Type B pancreatic cell (in vitro differentiated cells): ENCODE results near the gene MALRD1. TPM values are rescaled to one million over a fixed set of nuclear protein-coding genes. Genes with fewer than 3 reads are reported as not detected.

Experiments used
- DNase-seq: peaks from one replicate; pipeline ENCODE4 v3.0.0; 2021; ENCODE audit warnings: mixed read lengths; ENCODE audit not compliant: unreplicated experiment; ENCODE audit errors: extremely low spot score
- H3K27ac Mint-ChIP-seq: 2 replicates; pipeline ENCODE4 v1.8.0; 2021; ENCODE audit warnings: mild to moderate bottlenecking, mixed read lengths
- H3K27me3 Mint-ChIP-seq: 2 replicates; pipeline ENCODE4 v1.8.0; 2021; ENCODE audit warnings: mixed read lengths
- H3K36me3 Mint-ChIP-seq: 2 replicates; pipeline ENCODE4 v1.8.0; 2021; ENCODE audit warnings: mixed read lengths
- H3K4me1 Mint-ChIP-seq: one replicate; pipeline ENCODE4 v1.8.0; 2021; ENCODE audit warnings: mixed read lengths; ENCODE audit not compliant: unreplicated experiment
- H3K4me3 Mint-ChIP-seq: 2 replicates; pipeline ENCODE4 v1.8.0; 2021; ENCODE audit warnings: mild to moderate bottlenecking, mixed read lengths
- H3K9me3 Mint-ChIP-seq: 2 replicates; pipeline ENCODE4 v1.8.0; 2021; ENCODE audit warnings: mixed read lengths
- CTCF ChIP-seq: fragments of 200-600 bp; sonication (generic); conservative IDR thresholded peaks from 2 replicates; pipeline ENCODE4 v1.5.0; 2021; ENCODE audit warnings: antibody characterized with exemption, mild to moderate bottlenecking
- total RNA-seq: library from RNA; stranded (reverse); gene quantifications from 2 replicates; pipeline ENCODE4 v1.2.1, GENCODE V29; 2021; ENCODE audit warnings: low replicate concordance

Gene MALRD1
- total RNA-seq, 1 donor from 2014 or later, result 1.4 TPM

- TF ChIP-seq CTCF, result no peak
- Mint-ChIP-seq H3K27me3 (no peaks in the 10 kb centered on the region), H3K27ac (no peak overlapping the region), H3K36me3 (no peaks in the 10 kb centered on the region), H3K9me3 (no peaks in the 10 kb centered on the region), H3K4me3 (no peak overlapping the region), H3K4me1 (peaks cover 9% of the 10 kb centered on the region)
- no peak for DNase-seq
Measured at GRCh38 chr10:19247843-19248242, 199.2 kb downstream of the MALRD1 start.

GRCh38 chr10:19250546-19250945, 201.9 kb downstream of the MALRD1 start:
- TF ChIP-seq CTCF, result no peak
- Mint-ChIP-seq H3K36me3 (no peaks in the 10 kb centered on the region), H3K4me3 (no peak overlapping the region), H3K9me3 (no peaks in the 10 kb centered on the region), H3K27ac (no peak overlapping the region), H3K27me3 (no peaks in the 10 kb centered on the region), H3K4me1 (peaks cover 9% of the 10 kb centered on the region)
- no peak for DNase-seq

DNA sequence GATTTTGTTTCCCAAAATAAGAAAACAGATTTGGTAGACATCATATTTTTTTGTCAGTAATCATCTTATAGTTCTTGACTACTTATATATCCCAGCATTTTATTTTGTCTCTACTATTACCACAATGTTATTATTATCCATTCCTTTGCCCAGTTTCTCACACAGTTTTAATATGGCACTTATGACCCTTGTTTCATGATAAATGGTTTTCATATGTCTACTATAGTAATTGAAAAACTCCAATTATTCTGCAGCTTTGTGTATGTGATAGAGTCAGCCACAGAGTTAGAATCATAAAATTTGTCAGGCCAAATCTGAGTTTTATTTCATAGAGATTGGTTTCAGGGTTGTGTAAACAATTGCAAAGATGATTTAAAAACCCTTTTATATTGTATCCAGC, 203.9 kb downstream of the MALRD1 start:
- H3K27me3 Mint-ChIP-seq, result no peaks in the 10 kb centered on the region
- H3K4me3 Mint-ChIP-seq, result no peak overlapping the region
- H3K36me3 Mint-ChIP-seq, result no peaks in the 10 kb centered on the region
- DNase-seq, result no peak
- H3K4me1 Mint-ChIP-seq, result no peaks in the 10 kb centered on the region
- no peak overlapping the region for H3K27ac Mint-ChIP-seq
- TF ChIP-seq CTCF, result no peak
- no peaks in the 10 kb centered on the region for H3K9me3 Mint-ChIP-seq

DNA sequence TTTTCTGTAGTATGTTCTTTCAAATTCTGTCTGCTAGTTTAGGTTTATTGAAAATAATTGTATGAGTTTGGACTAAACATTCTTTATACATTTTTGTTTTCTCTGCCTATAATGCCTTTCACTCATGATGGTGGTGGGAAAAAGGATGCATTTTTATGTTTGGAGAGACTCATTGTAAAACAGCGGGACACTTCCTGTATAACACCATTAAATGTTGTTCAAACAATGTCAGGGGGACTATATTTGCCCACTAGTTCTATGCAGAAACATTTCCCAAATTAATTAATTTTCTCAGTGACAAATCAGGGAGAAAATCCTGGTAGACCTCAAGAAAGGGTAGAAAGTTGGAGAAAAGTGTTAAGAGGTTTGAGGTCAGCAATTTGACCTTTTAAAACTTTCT, 207.7 kb downstream of the MALRD1 start:
- Mint-ChIP-seq H3K27ac (no peak overlapping the region), H3K9me3 (no peaks in the 10 kb centered on the region), H3K27me3 (no peaks in the 10 kb centered on the region), H3K4me3 (no peak overlapping the region), H3K4me1 (no peaks in the 10 kb centered on the region), H3K36me3 (no peaks in the 10 kb centered on the region)
- DNase-seq, result no peak
- TF ChIP-seq CTCF, result no peak

DNA sequence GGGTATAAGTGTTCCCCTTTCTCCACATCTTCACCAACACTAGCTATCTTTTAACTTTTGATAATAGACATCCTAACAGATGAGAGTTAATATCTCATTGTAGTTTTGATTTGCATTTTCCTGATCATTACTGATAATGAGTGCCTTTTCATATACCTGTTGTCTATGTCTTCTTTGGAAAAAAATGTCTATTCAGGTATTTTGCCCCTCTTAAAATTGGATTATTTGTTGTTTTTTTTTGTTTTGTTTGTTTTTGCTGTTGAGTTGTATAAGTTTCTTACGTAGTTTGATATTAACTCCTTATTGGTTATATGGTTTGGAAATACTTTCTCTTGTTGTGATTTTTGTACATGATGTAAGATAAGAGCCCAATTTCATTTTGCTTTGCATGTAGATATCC, 214.7 kb downstream of the MALRD1 start:
- no peaks in the 10 kb centered on the region for H3K27me3 Mint-ChIP-seq
- no peak for TF ChIP-seq CTCF
- no peaks in the 10 kb centered on the region for H3K36me3 Mint-ChIP-seq
- DNase-seq, result no peak
- no peak overlapping the region for H3K4me3 Mint-ChIP-seq
- no peaks in the 10 kb centered on the region for H3K4me1 Mint-ChIP-seq
- no peak overlapping the region for H3K27ac Mint-ChIP-seq
- H3K9me3 Mint-ChIP-seq, result peaks cover 4% of the 10 kb centered on the region

DNA sequence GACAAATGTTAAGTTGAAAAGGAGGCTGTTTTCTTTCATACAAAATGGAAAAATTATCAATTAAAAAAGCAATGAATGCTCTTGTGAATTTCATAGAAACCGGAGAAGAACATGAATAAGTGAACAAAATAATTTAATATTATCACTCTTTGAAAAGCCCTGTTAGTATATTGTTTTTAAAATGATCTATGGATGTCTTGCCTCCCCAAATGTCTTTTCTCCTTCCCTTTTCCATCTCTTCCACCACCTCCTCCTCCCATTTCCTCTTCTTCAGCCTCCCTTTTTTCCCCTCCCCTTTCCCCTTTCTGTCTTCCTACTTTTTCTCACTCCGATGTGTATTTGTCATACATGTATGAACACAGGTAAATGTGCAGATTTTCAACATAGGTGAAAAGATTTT, 234.7 kb downstream of the MALRD1 start:
- peaks cover 4% of the 10 kb centered on the region for H3K9me3 Mint-ChIP-seq
- TF ChIP-seq CTCF, result no peak

More for the DNA sequence above, 234.7 kb downstream of the MALRD1 start:
- Mint-ChIP-seq H3K4me3 (no peak overlapping the region), H3K27me3 (no peaks in the 10 kb centered on the region), H3K27ac (no peak overlapping the region), H3K36me3 (no peaks in the 10 kb centered on the region), H3K4me1 (no peaks in the 10 kb centered on the region)
- DNase-seq, result no peak
